Activated CD8-positive, alpha-beta T cell treated with anti-CD3 and anti-CD28 coated beads for 36 hours (primary cell): Measurements from ENCODE around the gene NPAS2. TPM values are rescaled to one million over a fixed set of nuclear protein-coding genes. Genes with fewer than 3 reads are reported as not detected.

ENCODE experiments used
- ATAC-seq: fragments of 200-7000 bp; cut with Tn5 transposase; one replicate; pipeline ENCODE4 v1.10.0; 2021; ENCODE audit warnings: mild to moderate bottlenecking, moderate library complexity
- CTCF ChIA-PET: fragments of 350-600 bp; sonication (Branson Sonifier 250); formaldehyde crosslinking; loops from one replicate; lab custom pipeline; 2021; ENCODE audit warnings: antibody characterized with exemption; lab: Charles Lee
- POLR2A ChIA-PET: fragments of 350-600 bp; sonication (Branson Sonifier 250); formaldehyde crosslinking; loops from one replicate; lab custom pipeline; 2021; ENCODE audit warnings: antibody characterized with exemption; lab: Charles Lee
- DNase-seq: peaks from one replicate; pipeline ENCODE4 v3.0.0-alpha.2; 2020
- H3K27ac Mint-ChIP-seq: one replicate; pipeline ENCODE4 v1.8.0; 2021; ENCODE audit warnings: mild to moderate bottlenecking, mixed read lengths
- H3K27me3 Mint-ChIP-seq: one replicate; pipeline ENCODE4 v1.8.0; 2021; ENCODE audit warnings: mixed read lengths
- H3K36me3 Mint-ChIP-seq: one replicate; pipeline ENCODE4 v1.8.0; 2021; ENCODE audit warnings: low read depth, mixed read lengths
- H3K4me1 Mint-ChIP-seq: one replicate; pipeline ENCODE4 v1.8.0; 2021; ENCODE audit warnings: low read depth, mixed read lengths
- H3K4me3 Mint-ChIP-seq: one replicate; pipeline ENCODE4 v1.8.0; 2021; ENCODE audit warnings: mild to moderate bottlenecking, moderate library complexity, mixed read lengths
- H3K9me3 Mint-ChIP-seq: one replicate; pipeline ENCODE4 v1.8.0; 2021; ENCODE audit warnings: mixed read lengths
- CTCF ChIP-seq: fragments of 200-600 bp; IDR thresholded peaks from one replicate; pipeline ENCODE4 v1.8.0; 2022; ENCODE audit warnings: antibody characterized with exemption, mild to moderate bottlenecking
- intact Hi-C: fragments of 100-400 bp; cut with micrococcal nuclease; formaldehyde crosslinking; loops from one replicate; pipeline ENCODE4 v1.10.0; 2022
- total RNA-seq, 2 experiments: library from RNA; stranded (reverse); gene quantifications; one replicate each; pipeline ENCODE4 v1.2.3, GENCODE V29; 2021

The NPAS2 gene
- total RNA-seq, 2 experiments from 2014 or later = 14.4 to 15.2 TPM

DNA sequence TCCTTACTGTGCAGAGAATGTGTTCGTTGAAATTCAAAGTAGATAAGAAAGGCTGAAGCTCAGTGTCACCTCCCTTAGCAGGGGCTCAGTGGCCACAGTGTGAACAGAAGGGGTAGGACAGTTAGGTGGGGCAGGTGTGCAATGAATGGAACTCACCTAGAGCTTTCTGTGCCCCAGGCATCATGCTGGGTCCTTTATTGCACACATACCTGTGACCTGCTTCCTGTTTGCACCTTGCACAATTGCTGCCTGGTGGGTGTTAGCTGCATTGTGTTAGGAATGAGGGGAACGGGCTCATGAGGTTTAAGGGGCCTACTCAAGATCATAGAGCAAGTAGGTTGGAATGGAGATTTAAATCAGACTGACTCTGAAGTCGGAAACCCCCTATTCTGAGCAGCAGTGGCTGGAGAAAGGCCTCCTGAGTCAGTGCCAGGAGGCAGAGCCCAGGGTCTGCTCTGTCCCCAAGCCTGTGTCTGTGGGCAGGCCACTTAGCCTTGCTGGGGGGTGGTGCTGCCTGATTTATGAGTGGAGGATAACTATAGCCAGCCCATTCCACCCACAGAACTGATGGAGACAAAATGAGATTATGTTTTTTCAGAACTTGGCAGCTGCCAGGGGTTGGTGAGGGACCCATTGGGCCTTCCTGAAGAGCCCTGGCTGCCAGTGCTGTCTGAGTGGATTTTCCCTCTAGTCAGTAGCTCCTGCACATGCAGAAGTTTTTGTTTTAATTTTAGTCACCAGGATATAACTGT, 76.2 kb downstream of the NPAS2 start:
- POLR2A ChIA-PET = interaction anchor here (0.5 kb wide), 1 partner anchor 686 kb away, joined by 3 read pairs; no protein-coding TSS in a partner anchor
- DNase-seq (no peak), ATAC-seq (no peak)
- no peak overlapping the region for H3K27ac Mint-ChIP-seq
- H3K4me1 Mint-ChIP-seq = peaks cover 8% of the 10 kb centered on the region
- no peaks in the 10 kb centered on the region for H3K27me3 Mint-ChIP-seq
- no peak for TF ChIP-seq CTCF
- peaks cover 1% of the 10 kb centered on the region for H3K9me3 Mint-ChIP-seq
- intact Hi-C loops = no loop called here
- CTCF ChIA-PET = interaction anchor here (1.2 kb wide), 1 partner anchor 166 kb away, joined by 3 read pairs; no protein-coding TSS in a partner anchor
- H3K4me3 Mint-ChIP-seq = no peak overlapping the region
- peaks cover 3% of the 10 kb centered on the region for H3K36me3 Mint-ChIP-seq

DNA sequence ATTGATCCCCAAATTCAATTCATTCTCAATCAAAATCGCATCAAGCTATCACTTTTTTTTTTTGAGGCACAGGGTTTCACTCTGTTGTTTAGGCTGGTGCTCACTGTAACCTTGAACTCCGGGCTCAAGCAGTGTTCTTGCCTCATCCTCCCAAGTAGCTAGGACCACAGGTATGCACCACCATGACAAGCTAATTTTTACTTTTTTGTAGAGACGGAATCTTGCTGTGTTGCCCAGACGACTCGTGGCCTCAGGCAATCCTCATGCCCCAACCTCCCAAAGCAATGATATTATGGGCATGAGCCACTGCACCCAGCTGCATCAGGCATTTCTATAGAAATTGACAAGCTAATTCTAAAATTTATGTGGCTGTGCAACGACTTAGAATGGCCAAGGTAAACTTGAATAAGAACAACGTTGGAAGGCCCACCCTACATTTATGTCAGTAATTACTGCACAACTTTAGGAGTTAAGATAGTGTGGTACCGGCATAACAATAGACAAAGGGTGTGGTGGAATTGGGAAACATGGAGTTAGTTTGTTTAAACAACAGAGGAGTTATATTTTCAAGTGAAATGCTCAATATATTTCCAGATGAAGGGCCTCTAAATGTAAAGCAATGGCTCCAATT, 78.2 kb downstream of the NPAS2 start:
- Mint-ChIP-seq H3K27me3 (no peaks in the 10 kb centered on the region), H3K36me3 (peaks cover 3% of the 10 kb centered on the region), H3K4me1 (peaks cover 4% of the 10 kb centered on the region), H3K27ac (no peak overlapping the region), H3K4me3 (no peak overlapping the region), H3K9me3 (peaks cover 1% of the 10 kb centered on the region)
- ATAC-seq = no peak
- ChIA-PET POLR2A (no interaction called here), CTCF (no interaction called here)
- intact Hi-C loops = no loop called here
- DNase-seq = no peak
- TF ChIP-seq CTCF = no peak

- ATAC-seq = no peak
- no peak for TF ChIP-seq CTCF
Measured at GRCh38 chr2:100900156-100900795, 80.3 kb downstream of the NPAS2 start.

GRCh38 chr2:100902817-100903405, 83.0 kb downstream of the NPAS2 start:
- H3K4me3 Mint-ChIP-seq = no peak overlapping the region
- ChIA-PET CTCF (no interaction called here), POLR2A (interaction anchor here (0.8 kb wide), 2 partner anchors 10 kb away, joined by 3 read pairs; no protein-coding TSS in a partner anchor)
- intact Hi-C loops = no loop called here
- H3K27ac Mint-ChIP-seq = no peak overlapping the region
- no peaks in the 10 kb centered on the region for H3K9me3 Mint-ChIP-seq
- H3K27me3 Mint-ChIP-seq = no peaks in the 10 kb centered on the region
- no peak for TF ChIP-seq CTCF
- ATAC-seq = no peak
- H3K4me1 Mint-ChIP-seq = peaks cover 17% of the 10 kb centered on the region
- DNase-seq = no peak
- H3K36me3 Mint-ChIP-seq = peaks cover 3% of the 10 kb centered on the region

More at GRCh38 chr2:100900156-100900795, 80.3 kb downstream of the NPAS2 start:
- POLR2A ChIA-PET = no interaction called here
- Mint-ChIP-seq H3K27ac (no peak overlapping the region), H3K27me3 (no peaks in the 10 kb centered on the region), H3K36me3 (peaks cover 3% of the 10 kb centered on the region), H3K4me3 (no peak overlapping the region), H3K4me1 (peaks cover 6% of the 10 kb centered on the region), H3K9me3 (peaks cover 1% of the 10 kb centered on the region)
- intact Hi-C loops = no loop called here
- DNase-seq = no peak
- CTCF ChIA-PET = interaction anchor here (0.7 to 1.3 kb wide), 2 partner anchors 48 to 290 kb away, joined by 3 read pairs; no protein-coding TSS in a partner anchor
